SW480 (cell line): ENCODE results near the gene GALE.
A peak's percentile ranks its signal among the peaks of the same experiment; 100 is the strongest.

Experiments
- DNase-seq: peaks from one replicate; pipeline ENCODE4 v3.0.0-alpha.2; 2016; ENCODE audit warnings: low spot score

Gene GALE

GRCh38 chr1:23751050-23751814 is 49.3 kb downstream of the GALE start:
- peak; percentile 37 for DNase-seq

- no peak for DNase-seq
These were observed 52.5 kb downstream of the GALE start for GRCh38 chr1:23748016-23748415.
